GM23338 (cell line): ENCODE results near the gene ITGB2. TPM values are rescaled to one million over a fixed set of nuclear protein-coding genes. Genes with fewer than 3 reads are reported as not detected.

Source experiments
- ATAC-seq: fragments of 200-7000 bp; cut with Tn5 transposase; 3 replicates; pipeline ENCODE4 v1.9.1; 2020
- DNase-seq: peaks from one replicate; pipeline ENCODE4 v3.0.0-alpha.2; 2015; ENCODE audit warnings: low spot score
- H2AFZ ChIP-seq: fragments of 200-600 bp; sonication (generic); 2 replicates; pipeline ENCODE4 v1.8.0; 2016; ENCODE audit warnings: antibody characterized with exemption, mild to moderate bottlenecking, moderate library complexity
- H3F3A ChIP-seq: fragments of 200-600 bp; sonication (generic); replicated peaks from 2 replicates; pipeline ENCODE4 v1.8.0; 2017; ENCODE audit warnings: antibody characterized with exemption, mixed run types, low read depth
- H3K27ac ChIP-seq: fragments of 200-600 bp; sonication (generic); 2 replicates; pipeline ENCODE4 v1.6.1; 2016; ENCODE audit warnings: low read depth
- H3K27me3 ChIP-seq: fragments of 200-600 bp; sonication (generic); 2 replicates; pipeline ENCODE4 v1.8.0; 2016; ENCODE audit warnings: mild to moderate bottlenecking, mixed run types, moderate library complexity; ENCODE audit not compliant: insufficient read depth
- H3K36me3 ChIP-seq: fragments of 200-600 bp; sonication (generic); 2 replicates; pipeline ENCODE4 v1.8.0; 2016; ENCODE audit warnings: mild to moderate bottlenecking; ENCODE audit not compliant: insufficient read depth
- H3K4me1 ChIP-seq: fragments of 200-600 bp; sonication (generic); 2 replicates; pipeline ENCODE4 v1.8.0; 2016; ENCODE audit warnings: mild to moderate bottlenecking, moderate library complexity; ENCODE audit not compliant: insufficient read depth
- H3K4me2 ChIP-seq: fragments of 200-600 bp; sonication (generic); 2 replicates; pipeline ENCODE4 v1.7.1; 2017; ENCODE audit warnings: mixed run types
- H3K4me3 ChIP-seq: fragments of 200-600 bp; sonication (generic); 2 replicates; pipeline ENCODE4 v1.6.1; 2016; ENCODE audit warnings: mixed run types
- H3K79me2 ChIP-seq: fragments of 200-600 bp; sonication (generic); replicated peaks from 2 replicates; pipeline ENCODE4 v1.8.0; 2017; ENCODE audit warnings: mild to moderate bottlenecking; ENCODE audit not compliant: insufficient read depth
- H3K9me2 ChIP-seq: fragments of 200-600 bp; sonication (generic); 2 replicates; pipeline ENCODE4 v1.8.0; 2017; ENCODE audit not compliant: insufficient read depth
- H4K20me1 ChIP-seq: fragments of 200-600 bp; sonication (generic); replicated peaks from 2 replicates; pipeline ENCODE4 v1.8.0; 2017; ENCODE audit warnings: mild to moderate bottlenecking; ENCODE audit not compliant: insufficient read depth
- H3K27ac Mint-ChIP-seq: 2 replicates; pipeline ENCODE4 v1.8.0; 2020; ENCODE audit warnings: inconsistent platforms, mild to moderate bottlenecking, moderate library complexity, mixed read lengths
- H3K27me3 Mint-ChIP-seq: 3 replicates; pipeline ENCODE4 v1.8.0; 2022; ENCODE audit warnings: low read depth, mild to moderate bottlenecking, moderate library complexity, mixed read lengths, inconsistent platforms; ENCODE audit not compliant: insufficient read depth, poor library complexity
- H3K36me3 Mint-ChIP-seq: 3 replicates; pipeline ENCODE4 v1.8.0; 2021; ENCODE audit warnings: low read depth, mild to moderate bottlenecking, inconsistent platforms, moderate library complexity, mixed read lengths
- H3K4me1 Mint-ChIP-seq: 3 replicates; pipeline ENCODE4 v1.8.0; 2020; ENCODE audit warnings: mild to moderate bottlenecking, inconsistent platforms, mixed read lengths
- H3K4me3 Mint-ChIP-seq: 3 replicates; pipeline ENCODE4 v1.8.0; 2021; ENCODE audit warnings: moderate library complexity, mild to moderate bottlenecking, inconsistent platforms, mixed read lengths
- H3K9me3 Mint-ChIP-seq: 3 replicates; pipeline ENCODE4 v1.8.0; 2020; ENCODE audit warnings: moderate library complexity, mild to moderate bottlenecking, inconsistent platforms, mixed read lengths
- ETS1 ChIP-seq: IDR thresholded peaks from 2 replicates; pipeline ENCODE4 v1.6.1; 2016; ENCODE audit warnings: antibody characterized with exemption
- EZH2phosphoT487 ChIP-seq: fragments of 200-600 bp; sonication (generic); IDR thresholded peaks from one replicate; pipeline ENCODE4 v1.8.1; 2018; ENCODE audit warnings: antibody characterized with exemption; ENCODE audit not compliant: unreplicated experiment
- JUNB ChIP-seq: IDR thresholded peaks from one replicate; pipeline ENCODE4 v1.6.1; 2016; ENCODE audit warnings: antibody characterized with exemption; ENCODE audit not compliant: unreplicated experiment
- NANOG ChIP-seq: IDR thresholded peaks from 2 replicates; pipeline ENCODE4 v1.6.1; 2016; ENCODE audit warnings: antibody characterized with exemption, borderline replicate concordance
- REST ChIP-seq: IDR thresholded peaks from one replicate; pipeline ENCODE4 v1.6.1; 2018; ENCODE audit warnings: antibody characterized with exemption; ENCODE audit not compliant: unreplicated experiment
- STAT1 ChIP-seq: IDR thresholded peaks from one replicate; pipeline ENCODE4 v1.6.1; 2016; ENCODE audit warnings: antibody characterized with exemption; ENCODE audit not compliant: unreplicated experiment
- ZNF331 ChIP-seq: fragments of 250-450 bp; sonication (Bioruptor Pico); IDR thresholded peaks from 2 replicates; pipeline ENCODE4 v1.5.0; 2020; ENCODE audit warnings: low read depth, mild to moderate bottlenecking, moderate library complexity
- ZNF462 ChIP-seq: fragments of 250-450 bp; sonication (Bioruptor Pico); IDR thresholded peaks from 2 replicates; pipeline ENCODE4 v1.5.0; 2020; ENCODE audit warnings: mild to moderate bottlenecking, moderate library complexity
- polyA plus RNA-seq: library from polyadenylated mRNA; unstranded; fragments of >200 nt; fragmentation: Nextera tagmentation; extraction: Ambion mirVana; gene quantifications from 2 replicates; pipeline ENCODE4 v1.2.1, GENCODE V29; 2016
- total RNA-seq: library from RNA; depleted of rRNA; stranded (reverse); fragments of >200 nt; shearing (Covaris generic); gene quantifications from 2 replicates; pipeline ENCODE4 v1.2.3, GENCODE V29; 2014

ITGB2 gene
- total and polyA plus RNA-seq, 2 experiments from 2014 or later = 0.44 to 0.63 TPM

- TF ChIP-seq ZNF462 (no peak), JUNB (no peak), STAT1 (no peak), ETS1 (no peak)
These were observed 35.8 kb upstream of the ITGB2 start (continued) for GRCh38 chr21:44956356-44957046.

GRCh38 chr21:44955798-44956175 is 35.1 kb upstream of the ITGB2 start:
- Histone ChIP-seq H3K27me3 (no peaks in the 10 kb centered on the region), H3K36me3 (no peaks in the 10 kb centered on the region; the same call in 1 of the 2 replicates), H3F3A (no peaks in the 10 kb centered on the region), H3K79me2 (peaks cover 81% of the 10 kb centered on the region), H2AFZ (no peak overlapping the region), H3K9me2 (no peaks in the 10 kb centered on the region), H4K20me1 (peaks cover 27% of the 10 kb centered on the region), H3K4me2 (no peak overlapping the region), H3K4me3 (no peak overlapping the region), H3K27ac (no peak overlapping the region), H3K4me1 (no peaks in the 10 kb centered on the region)
- DNase-seq = no peak
- Mint-ChIP-seq H3K4me3 (no peak overlapping the region), H3K36me3 (peaks cover 37% of the 10 kb centered on the region), H3K27me3 (peaks cover 14% of the 10 kb centered on the region), H3K4me1 (peaks cover 4% of the 10 kb centered on the region), H3K9me3 (no peaks in the 10 kb centered on the region), H3K27ac (peak overlapping the region; percentile 58)
- no peak for ATAC-seq
- TF ChIP-seq REST (no peak), EZH2phosphoT487 (no peak), ZNF331 (CRISPR knock-in tag) (no peak), NANOG (no peak)
